Measurements from ENCODE around the gene AHNAK2.
"Not testable (repeated sequence)": the region's sequence is repeated elsewhere in the genome, so short reads cannot be mapped to it uniquely, and the experiment has no call there.

Gene AHNAK2

DNA sequence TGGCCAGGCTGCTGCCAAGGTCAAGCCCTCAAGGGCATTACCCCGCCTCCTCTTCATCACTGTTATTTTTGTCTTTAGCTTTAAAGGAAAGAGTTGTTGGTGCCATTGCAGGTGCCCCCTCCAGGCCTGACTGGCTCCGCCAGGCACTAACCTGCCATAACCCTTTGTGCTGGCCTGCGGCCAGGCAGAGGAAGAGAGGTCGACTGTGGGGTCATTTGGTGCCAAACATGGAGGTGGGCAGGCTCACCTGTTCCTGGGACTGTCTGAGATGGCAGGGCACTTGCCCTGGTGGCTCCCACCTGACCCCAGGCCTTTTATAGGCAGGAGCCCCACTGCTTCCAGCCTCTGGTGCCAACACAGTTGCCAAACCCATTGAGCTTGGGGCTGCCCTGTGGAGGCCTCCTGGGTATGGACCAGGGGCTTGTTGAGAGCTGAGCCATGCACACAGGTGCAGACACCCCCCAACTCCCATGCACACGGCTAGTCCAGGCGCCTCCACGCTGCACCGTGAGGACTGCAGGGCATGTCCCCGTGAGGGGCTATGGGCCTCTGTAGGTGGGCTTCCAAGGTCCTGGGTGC is 82.9 kb downstream of the AHNAK2 start:
- DNase-seq, result no peak

DNA sequence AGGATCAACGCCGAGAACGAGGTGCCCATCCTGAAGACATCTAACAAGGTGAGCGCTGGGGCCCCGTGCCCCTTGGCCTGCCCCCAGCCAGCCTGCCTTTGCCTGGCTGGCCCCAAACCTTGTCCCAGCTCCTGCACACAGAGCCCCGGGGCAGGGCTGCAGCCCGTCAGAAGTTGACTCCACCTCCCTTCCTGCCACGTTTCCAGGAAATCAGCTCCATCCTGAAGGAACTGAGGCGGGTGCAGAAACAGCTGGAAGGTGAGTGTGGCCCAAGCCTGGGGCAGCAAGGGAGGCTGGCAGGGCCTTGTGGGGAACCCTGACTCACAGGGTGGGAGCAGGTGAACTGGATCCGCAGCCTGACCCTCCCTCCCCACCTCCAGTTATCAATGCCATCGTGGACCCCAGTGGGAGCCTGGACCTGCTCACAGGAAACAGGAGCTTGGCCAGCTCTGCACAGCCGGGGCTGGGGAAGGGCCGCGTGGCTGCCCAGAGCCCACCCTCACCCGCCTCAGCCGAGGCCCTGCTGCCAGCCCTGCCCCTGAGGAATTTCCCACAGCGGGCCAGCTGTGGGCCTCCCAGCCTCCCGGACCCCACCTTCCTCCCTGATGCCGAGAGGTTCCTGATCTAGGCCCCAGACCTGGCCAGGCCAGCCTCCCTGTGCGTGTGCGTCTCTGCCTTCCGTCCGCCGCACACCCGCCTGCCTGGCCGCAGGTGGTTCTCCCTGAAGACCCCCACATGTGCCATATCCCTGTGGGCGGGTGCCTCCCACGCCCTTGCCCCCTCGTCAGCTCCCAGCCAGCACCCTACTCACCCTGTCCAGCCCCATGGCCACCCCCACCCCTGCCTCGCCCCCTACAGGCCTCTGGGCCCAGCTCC is 83.6 kb downstream of the AHNAK2 start:
- DNase-seq, result no peak

DNA sequence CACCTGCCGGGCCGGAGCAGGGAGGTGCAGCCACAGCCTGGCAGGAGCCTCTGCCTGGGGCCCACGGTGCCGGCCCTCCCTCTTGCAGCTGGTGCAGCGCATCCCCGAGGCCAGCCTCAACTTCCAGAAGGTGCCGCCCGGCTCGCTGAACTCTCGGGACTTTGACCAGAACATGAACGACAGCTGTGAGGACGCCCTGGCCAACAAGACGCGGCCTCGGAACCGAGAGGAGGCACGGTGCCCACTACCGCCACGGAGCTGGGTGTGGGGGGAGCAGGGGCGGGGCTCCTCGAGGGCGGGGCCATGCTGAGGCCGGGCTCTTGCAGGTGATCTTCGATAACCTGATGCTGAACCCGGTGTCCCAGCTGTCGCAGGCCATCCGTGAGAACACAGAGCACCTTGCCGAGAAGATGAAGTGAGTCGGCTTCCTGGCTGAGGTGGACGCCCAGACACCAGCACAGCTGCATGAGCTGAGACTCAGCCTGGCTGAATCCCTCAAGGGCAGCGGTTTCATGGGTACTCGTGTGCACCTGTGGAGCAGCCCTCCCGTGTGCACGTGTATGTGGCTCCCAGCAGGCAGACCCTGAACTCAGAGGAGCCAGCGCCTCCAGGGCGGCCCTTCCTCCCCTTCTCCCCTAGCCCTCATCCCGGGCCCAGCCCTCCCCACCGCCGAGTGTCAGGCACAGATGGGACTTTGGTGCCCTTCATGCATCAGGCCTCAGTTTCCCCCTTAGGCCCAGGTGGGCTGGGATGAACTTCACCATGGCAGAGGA is 84.6 kb downstream of the AHNAK2 start:
- DNase-seq, result no peak

DNA sequence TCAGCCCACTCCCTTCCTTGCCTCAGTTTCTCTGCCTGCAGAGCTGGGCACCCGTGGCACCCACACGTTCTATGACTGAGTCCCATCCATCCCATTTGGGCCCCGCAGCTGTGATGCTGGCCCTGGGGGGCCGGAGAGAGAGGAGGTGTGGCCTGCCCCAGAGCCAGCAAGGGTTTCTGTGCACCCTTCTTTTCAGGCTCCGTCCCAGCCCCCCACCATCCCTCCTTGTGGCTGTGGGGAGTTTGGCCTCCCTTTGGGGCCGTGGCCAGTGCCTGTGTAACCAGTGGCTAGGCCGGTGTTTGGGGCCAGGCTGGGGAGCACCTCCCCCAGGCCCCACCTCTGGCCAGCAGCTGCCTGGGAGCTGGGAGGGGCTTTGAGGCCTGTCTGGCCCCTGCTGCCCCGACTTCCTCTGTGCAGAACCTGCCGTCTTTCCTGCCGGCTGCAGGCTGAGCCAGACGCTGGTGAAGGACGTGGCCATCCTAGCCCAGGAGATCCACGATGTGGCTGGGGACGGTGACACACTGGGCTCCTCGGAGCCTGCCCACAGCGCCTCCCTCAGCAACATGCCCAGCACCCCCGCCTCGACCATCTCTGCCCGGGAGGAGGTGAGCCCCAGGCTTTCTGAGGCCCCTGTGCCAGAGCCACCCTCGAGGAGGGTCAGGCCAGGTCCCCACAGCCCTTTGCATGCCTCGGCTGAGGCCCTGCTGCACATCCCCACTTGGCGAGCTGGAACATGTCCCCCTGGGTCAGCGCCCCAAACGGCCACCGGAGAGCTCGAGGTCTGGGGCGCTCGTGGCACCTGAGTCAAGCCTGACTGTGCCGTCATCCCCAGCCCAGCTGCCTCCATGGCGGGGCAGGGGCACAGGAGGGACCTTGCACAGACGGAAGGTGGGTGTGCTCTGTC is 85.4 kb downstream of the AHNAK2 start:
- DNase-seq, result no peak

DNA sequence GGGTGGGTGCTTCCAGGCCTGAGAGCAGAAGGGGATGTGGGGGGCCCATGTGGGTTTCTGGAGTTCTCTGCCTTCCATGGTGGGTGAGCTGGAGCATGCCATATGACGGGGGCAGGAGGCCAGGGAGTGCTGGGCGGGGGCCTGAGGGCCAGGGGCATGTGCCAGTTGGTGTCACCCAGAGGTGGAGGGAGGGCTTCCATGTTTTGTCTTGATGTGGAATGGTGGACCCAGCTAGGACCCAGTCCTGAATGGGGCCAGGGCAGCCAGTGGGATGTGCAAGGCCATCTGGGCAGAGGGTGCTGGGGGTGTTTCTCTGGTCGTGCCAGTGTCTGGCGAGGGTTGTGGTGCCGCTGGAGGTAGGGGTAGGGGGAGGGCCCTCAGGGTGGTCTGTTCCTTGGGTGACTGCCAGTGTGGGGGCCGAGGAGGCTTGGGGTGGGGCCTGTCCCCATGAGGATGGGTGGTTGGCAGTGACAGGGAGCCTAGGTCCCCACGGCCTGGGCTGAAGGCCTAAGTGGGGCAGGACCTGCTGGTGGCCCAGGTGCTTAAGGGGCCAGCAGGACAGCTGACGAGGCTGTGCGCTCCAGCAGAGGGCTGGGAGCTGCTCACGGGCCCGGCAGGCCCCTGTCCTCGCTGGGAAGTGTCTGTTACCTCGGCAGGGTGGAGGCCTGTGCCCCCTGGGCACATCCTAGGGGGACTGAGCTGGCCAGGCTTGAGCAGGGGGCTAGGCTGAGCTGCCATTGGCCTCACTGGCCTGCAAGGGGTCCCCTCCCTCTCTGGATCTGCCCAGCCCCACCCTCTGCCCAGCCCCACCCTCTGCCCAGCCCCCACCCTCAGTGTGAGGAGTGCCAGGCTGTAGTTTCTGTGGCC is 86.3 kb downstream of the AHNAK2 start:
- no peak for DNase-seq

DNA sequence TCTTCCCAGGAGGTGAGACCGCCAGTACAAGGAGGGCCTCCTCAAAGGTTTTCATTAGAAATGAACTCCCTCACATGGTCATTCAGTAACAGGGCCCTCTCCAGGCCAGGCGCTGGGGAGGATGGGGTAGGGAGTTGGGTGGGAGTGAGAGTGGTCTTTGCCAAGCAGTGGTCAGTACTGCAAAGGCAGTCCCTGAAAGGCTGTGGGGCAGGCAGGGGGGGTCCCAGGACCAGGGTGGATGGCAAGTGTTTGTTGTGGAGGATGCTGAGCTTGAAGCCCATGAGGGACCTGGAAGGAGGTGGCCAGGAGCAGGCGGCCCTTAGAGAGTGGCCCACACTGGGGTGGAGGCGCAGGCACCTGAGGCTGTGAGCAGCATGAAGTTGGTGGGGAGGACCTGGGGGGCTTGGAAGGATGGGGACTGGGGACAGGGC is 87.0 kb downstream of the AHNAK2 start:
- no peak for DNase-seq

DNA sequence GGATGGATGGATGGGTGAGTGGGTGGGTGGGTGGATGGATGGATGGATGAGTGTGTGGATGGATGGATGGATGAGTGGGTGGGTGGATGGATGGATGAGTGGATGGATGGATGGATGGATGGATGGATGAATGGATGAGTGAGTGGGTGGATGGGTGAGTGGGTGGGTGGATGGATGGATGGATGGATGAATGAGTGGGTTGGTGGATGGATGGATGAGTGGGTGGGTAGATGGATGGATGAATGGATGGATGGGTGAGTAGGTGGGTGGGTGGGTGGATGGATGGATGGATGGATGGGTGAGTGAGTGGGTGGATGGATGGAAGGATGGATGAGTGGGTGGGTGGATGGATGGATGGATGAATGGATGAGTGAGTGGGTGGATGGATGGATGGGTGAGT is 87.9 kb downstream of the AHNAK2 start:
- DNase-seq, result not testable (repeated sequence)

DNA sequence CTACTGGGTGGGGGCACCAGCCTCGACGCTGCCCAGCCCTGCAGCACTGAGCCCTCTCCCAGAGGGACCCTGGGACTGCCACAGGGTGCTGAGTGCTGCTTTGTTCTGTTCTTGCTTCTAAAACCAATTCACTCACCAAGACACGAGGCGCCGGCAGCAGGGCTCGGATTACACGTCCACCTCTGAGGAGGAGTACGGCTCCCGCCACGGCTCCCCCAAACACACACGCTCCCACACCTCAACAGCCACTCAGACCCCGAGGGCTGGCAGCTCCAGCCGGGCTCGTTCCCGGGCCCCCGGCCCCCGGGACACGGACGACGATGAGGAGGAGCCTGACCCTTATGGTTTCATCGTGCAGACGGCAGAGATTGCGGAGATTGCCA is 88.8 kb downstream of the AHNAK2 start:
- no peak for DNase-seq

DNA sequence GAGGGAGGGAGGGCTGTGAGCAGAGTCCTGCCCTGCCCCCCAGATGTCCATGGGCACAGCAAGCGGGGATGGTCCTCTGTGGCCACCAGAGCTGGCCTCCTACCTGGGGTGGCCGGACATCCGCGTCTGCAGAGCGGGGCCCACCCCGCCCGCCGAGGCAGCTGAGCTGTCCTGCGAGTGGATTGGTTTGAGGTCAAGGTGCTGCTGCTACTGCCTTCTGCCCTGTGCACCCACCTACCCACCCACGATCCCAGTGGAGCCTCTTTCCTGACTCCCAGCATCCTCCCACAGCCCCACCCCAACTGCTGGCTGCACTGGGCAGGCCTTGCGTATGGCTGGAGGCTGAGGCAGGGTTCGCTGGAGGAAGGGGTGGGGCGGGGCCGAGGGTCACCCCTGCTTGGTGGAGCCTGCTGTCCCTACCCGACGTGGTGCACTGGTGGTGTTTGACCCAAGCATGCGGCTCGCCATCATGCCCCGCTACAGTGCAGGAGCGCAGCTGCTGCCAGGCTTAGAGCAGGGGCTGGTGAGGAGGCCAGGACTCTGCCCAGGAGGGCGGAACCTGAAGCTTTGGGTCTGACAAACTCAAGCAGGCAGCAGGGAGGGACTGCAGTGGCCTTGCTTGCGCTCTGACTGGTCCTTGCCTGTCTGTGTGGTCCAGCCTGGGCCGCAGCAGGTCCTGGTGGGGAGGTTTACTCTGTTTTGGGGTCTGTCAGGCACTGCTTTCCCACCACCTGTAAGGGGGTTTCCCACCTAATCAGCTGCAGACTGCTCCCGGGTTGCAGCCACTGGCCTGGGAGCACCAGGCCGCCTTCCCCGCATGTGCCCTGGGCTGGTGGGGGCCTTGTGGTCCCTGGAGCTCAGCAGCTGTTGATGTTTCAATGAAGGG is 89.4 kb downstream of the AHNAK2 start:
- no peak for DNase-seq

DNA sequence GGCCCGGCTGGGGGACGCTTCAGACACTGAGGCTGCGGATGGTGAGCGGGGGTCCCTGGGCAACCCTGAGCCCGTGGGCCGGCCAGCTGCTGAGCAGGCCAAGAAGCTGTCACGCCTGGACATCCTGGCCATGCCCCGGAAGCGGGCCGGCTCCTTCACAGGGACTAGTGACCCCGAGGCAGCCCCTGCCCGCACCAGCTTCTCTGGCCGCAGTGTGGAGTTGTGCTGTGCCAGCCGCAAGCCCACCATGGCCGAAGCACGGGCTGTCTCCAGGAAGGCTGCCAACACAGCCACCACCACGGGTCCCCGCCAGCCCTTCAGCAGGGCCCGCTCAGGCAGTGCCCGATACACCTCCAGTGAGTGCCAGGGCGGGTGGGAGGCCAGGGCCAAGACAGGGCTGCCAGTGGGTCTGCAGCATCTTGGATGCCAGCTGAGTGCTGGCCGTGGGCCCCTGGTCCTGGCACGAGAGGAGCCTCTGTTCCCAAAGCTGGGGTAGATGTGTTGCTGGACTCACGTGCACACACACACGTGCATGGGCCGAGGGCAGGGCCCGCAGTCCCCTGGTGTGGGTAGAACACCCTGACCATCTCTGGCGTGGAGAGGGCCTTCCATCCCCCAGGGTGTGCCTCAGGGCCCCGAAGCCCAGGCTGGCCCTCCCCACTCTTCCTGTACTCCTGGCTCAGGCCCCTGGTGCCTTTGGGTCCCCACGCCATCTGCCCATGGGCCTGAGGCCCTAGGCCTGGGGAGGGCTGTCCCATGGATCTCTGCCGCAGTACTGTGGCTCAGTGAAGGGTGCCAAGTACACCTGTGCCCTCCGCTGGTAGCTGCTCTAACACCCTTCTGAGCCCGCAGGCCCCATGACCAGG is 90.3 kb downstream of the AHNAK2 start:
- DNase-seq, result no peak
